H9 (cell line): Measurements from ENCODE around the gene C16orf74. TPM values are rescaled to one million over a fixed set of nuclear protein-coding genes. Genes with fewer than 3 reads are reported as not detected.

Experiments
- DNase-seq: peaks from one replicate; pipeline ENCODE4 v3.0.0-alpha.2; 2017
- H2AFZ ChIP-seq: one replicate; pipeline ENCODE4 v1.6.1; 2013; ENCODE audit warnings: mild to moderate bottlenecking, low read length, control low read depth, moderate library complexity
- H2AK5ac ChIP-seq: 2 replicates; pipeline ENCODE4 v1.6.1; 2013; ENCODE audit warnings: low read length, control low read depth, mixed read lengths; ENCODE audit not compliant: insufficient read length
- H2BK120ac ChIP-seq: one replicate; pipeline ENCODE4 v1.6.1; 2013; ENCODE audit warnings: low read depth, mild to moderate bottlenecking, low read length, control low read depth, inconsistent platforms; ENCODE audit not compliant: poor library complexity, severe bottlenecking
- H2BK12ac ChIP-seq: 2 replicates; pipeline ENCODE4 v1.6.1; 2013; ENCODE audit warnings: low read length, control low read depth, mixed read lengths, low read depth; ENCODE audit not compliant: insufficient read length
- H2BK15ac ChIP-seq: 2 replicates; pipeline ENCODE4 v1.6.1; 2013; ENCODE audit warnings: low read depth, low read length, control low read depth
- H2BK20ac ChIP-seq: one replicate; pipeline ENCODE4 v1.6.1; 2013; ENCODE audit warnings: low read depth, mild to moderate bottlenecking, low read length, control low read depth, inconsistent platforms; ENCODE audit not compliant: poor library complexity, severe bottlenecking
- H2BK5ac ChIP-seq: 2 replicates; pipeline ENCODE4 v1.6.1; 2013; ENCODE audit warnings: low read length, control low read depth, mixed read lengths; ENCODE audit not compliant: insufficient read length
- H3K14ac ChIP-seq: 2 replicates; pipeline ENCODE4 v1.6.1; 2013; ENCODE audit warnings: low read length, control low read depth; ENCODE audit not compliant: insufficient read depth
- H3K18ac ChIP-seq: 2 replicates; pipeline ENCODE4 v1.6.1; 2013; ENCODE audit warnings: low read depth, mild to moderate bottlenecking, mixed read lengths, low read length, control low read depth; ENCODE audit not compliant: insufficient read length
- H3K23ac ChIP-seq: 2 replicates; pipeline ENCODE4 v1.6.1; 2013; ENCODE audit warnings: low read length, control low read depth, mixed read lengths, low read depth; ENCODE audit not compliant: insufficient read length
- H3K23me2 ChIP-seq: 2 replicates; pipeline ENCODE4 v1.6.1; 2013; ENCODE audit warnings: low read depth, mild to moderate bottlenecking, mixed read lengths, low read length, control low read depth; ENCODE audit not compliant: insufficient read length, poor library complexity, severe bottlenecking
- H3K27ac ChIP-seq: 2 replicates; pipeline ENCODE4 v1.5.1; 2013; ENCODE audit warnings: low read length, control low read depth, mixed read lengths, low read depth; ENCODE audit not compliant: insufficient read length
- H3K27me3 ChIP-seq: 2 replicates; pipeline ENCODE4 v1.6.1; 2013; ENCODE audit warnings: low read length, control low read depth, inconsistent platforms; ENCODE audit not compliant: insufficient read depth
- H3K4ac ChIP-seq: 2 replicates; pipeline ENCODE4 v1.6.1; 2013; ENCODE audit warnings: low read depth, mild to moderate bottlenecking, control low read depth, inconsistent platforms, low read length, moderate library complexity
- H3K4me1 ChIP-seq: 2 replicates; pipeline ENCODE4 v1.6.1; 2013; ENCODE audit warnings: low read length, control low read depth, inconsistent platforms; ENCODE audit not compliant: insufficient read depth
- H3K4me2 ChIP-seq: 2 replicates; pipeline ENCODE4 v1.6.1; 2013; ENCODE audit warnings: low read length, control low read depth, mixed read lengths; ENCODE audit not compliant: insufficient read length, insufficient read depth
- H3K56ac ChIP-seq: 2 replicates; pipeline ENCODE4 v1.6.1; 2013; ENCODE audit warnings: low read depth, mild to moderate bottlenecking, mixed read lengths, low read length, control low read depth; ENCODE audit not compliant: insufficient read length
- H3K79me1 ChIP-seq: 2 replicates; pipeline ENCODE4 v1.6.1; 2013; ENCODE audit warnings: low read depth, mild to moderate bottlenecking, moderate library complexity, low read length, control low read depth, inconsistent platforms; ENCODE audit not compliant: insufficient read depth, poor library complexity, severe bottlenecking
- H3K79me2 ChIP-seq: 2 replicates; pipeline ENCODE4 v1.6.1; 2013; ENCODE audit warnings: low read length, control low read depth, inconsistent platforms; ENCODE audit not compliant: insufficient read depth
- H3K9ac ChIP-seq: 2 replicates; pipeline ENCODE4 v1.6.1; 2013; ENCODE audit warnings: low read length, control low read depth, mixed read lengths; ENCODE audit not compliant: insufficient read length; ENCODE audit errors: extremely low read depth
- H3K9me3 ChIP-seq: one replicate; pipeline ENCODE4 v1.6.1; 2013; ENCODE audit warnings: low read depth, low read length, inconsistent platforms; ENCODE audit not compliant: control insufficient read depth
- H3T11ph ChIP-seq: one replicate; pipeline ENCODE4 v1.6.1; 2013; ENCODE audit warnings: mild to moderate bottlenecking, low read length, control low read depth, inconsistent platforms
- H4K20me1 ChIP-seq: one replicate; pipeline ENCODE4 v1.6.1; 2013; ENCODE audit not compliant: control insufficient read depth, insufficient read length, insufficient read depth
- H4K5ac ChIP-seq: 2 replicates; pipeline ENCODE4 v1.6.1; 2013; ENCODE audit warnings: low read depth, mild to moderate bottlenecking, mixed read lengths, low read length, control low read depth; ENCODE audit not compliant: insufficient read length
- H4K8ac ChIP-seq: replicated peaks from 2 replicates; pipeline ENCODE4 v1.6.1; 2013; ENCODE audit warnings: low read length, control low read depth, mixed read lengths, low read depth; ENCODE audit not compliant: insufficient read length
- H4K91ac ChIP-seq: 2 replicates; pipeline ENCODE4 v1.6.1; 2013; ENCODE audit warnings: low read depth, mild to moderate bottlenecking, moderate library complexity, mixed read lengths, low read length, control low read depth; ENCODE audit not compliant: insufficient read length
- H3K27ac Mint-ChIP-seq, 3 experiments: 2 replicates in 2 of 3; 3 replicates in 1 of 3; pipeline ENCODE4 v1.8.0; 2020 to 2021; ENCODE audit warnings: mixed read lengths in 3 of 3, mild to moderate bottlenecking in 1 of 3, moderate library complexity in 1 of 3
- H3K27me3 Mint-ChIP-seq: 2 replicates; pipeline ENCODE4 v1.8.0; 2021; ENCODE audit warnings: low read depth, mild to moderate bottlenecking, moderate library complexity, mixed read lengths
- H3K36me3 Mint-ChIP-seq, 3 experiments: 2 replicates in 2 of 3; 3 replicates in 1 of 3; pipeline ENCODE4 v1.8.0; 2020 to 2021; ENCODE audit warnings: low read depth in 3 of 3, mixed read lengths in 3 of 3; ENCODE audit not compliant: insufficient read depth in 1 of 3
- H3K4me1 Mint-ChIP-seq, 2 experiments: 2 replicates each; pipeline ENCODE4 v1.8.0; 2020; ENCODE audit warnings: mixed read lengths in 2 of 2
- H3K4me3 Mint-ChIP-seq, 2 experiments: 2 replicates in 1 of 2; 3 replicates in 1 of 2; pipeline ENCODE4 v1.8.0; 2020 to 2021; ENCODE audit warnings: mild to moderate bottlenecking in 2 of 2, mixed read lengths in 2 of 2, moderate library complexity in 1 of 2
- H3K9me3 Mint-ChIP-seq, 2 experiments: 2 replicates in 1 of 2; 3 replicates in 1 of 2; pipeline ENCODE4 v1.8.0; 2020; ENCODE audit warnings: mild to moderate bottlenecking in 2 of 2, mixed read lengths in 2 of 2, moderate library complexity in 1 of 2
- CTCF ChIP-seq: fragments of 200-600 bp; sonication (generic); conservative IDR thresholded peaks from 3 replicates; pipeline ENCODE4 v1.8.0; 2021; ENCODE audit warnings: antibody characterized with exemption, mild to moderate bottlenecking
- WGBS: extraction: QIAGEN DNeasy Blood & Tissue Kit; methylation state at CpG from one replicate; pipeline ENCODE4 v1.1.7; 2013; ENCODE audit warnings: missing lambda C conversion rate, low lambda C conversion rate, mixed read lengths; ENCODE audit not compliant: insufficient read length; ENCODE audit errors: extremely low coverage; 5-methylcytosine and 5-hydroxymethylcytosine counted together
- total RNA-seq: library from RNA; stranded (reverse); gene quantifications from 2 replicates; pipeline ENCODE4 v1.2.1, GENCODE V29; 2021

Gene C16orf74
- total RNA-seq, 1 experiment from 2014 or later, result 5.6 TPM

GRCh38 chr16:85765211-85765610 lies 14.3 kb upstream of the C16orf74 start:
- no peak overlapping the region for H3K27ac ChIP-seq
- TF ChIP-seq CTCF, result no peak
- WGBS, result no CpG with 5 or more reads among the region's 8 CpGs

More at GRCh38 chr16:85765211-85765610, 14.3 kb upstream of the C16orf74 start:
- Histone ChIP-seq H2AK5ac (no peak overlapping the region), H3K14ac (no peak overlapping the region), H4K20me1 (no peaks in the 10 kb centered on the region), H4K5ac (no peak overlapping the region), H3K27me3 (no peaks in the 10 kb centered on the region), H3K23ac (no peak overlapping the region), H2BK5ac (no peak overlapping the region), H3K9me3 (no peaks in the 10 kb centered on the region), H3K79me2 (no peaks in the 10 kb centered on the region), H4K8ac (no peak overlapping the region), H3K9ac (no peak overlapping the region), H3K4me1 (peaks cover 3% of the 10 kb centered on the region; the same call in 1 of the 2 replicates), H2BK15ac (no peak overlapping the region), H3K56ac (no peak overlapping the region), H3K4me2 (no peak overlapping the region), H3T11ph (no peak overlapping the region), H2BK120ac (no peak overlapping the region), H2BK12ac (no peak overlapping the region), H3K79me1 (no peaks in the 10 kb centered on the region), H3K23me2 (no peaks in the 10 kb centered on the region), H2BK20ac (no peak overlapping the region), H4K91ac (no peak overlapping the region), H3K4ac (no peak overlapping the region), H3K18ac (no peak overlapping the region), H2AFZ (no peak overlapping the region)
- Mint-ChIP-seq H3K4me3 (no peak overlapping the region), H3K36me3 (no peaks in the 10 kb centered on the region; a peak in 2 of 7 replicates), H3K27me3 (peaks cover 5% of the 10 kb centered on the region), H3K27ac (no peak overlapping the region), H3K4me1 (peaks cover 25 to 41% of the 10 kb centered on the region in 2 experiments), H3K9me3 (no peaks in the 10 kb centered on the region)
- no peak for DNase-seq
